GM18861 (cell line): ENCODE data around the gene CYP2D6.
"Not testable (repeated sequence)": the region's sequence is repeated elsewhere in the genome, so short reads cannot be mapped to it uniquely, and the experiment has no call there.

Experiments
- ATAC-seq: cut with Tn5 transposase; IDR thresholded peaks from one replicate; pipeline ENCODE4 v1.9.1; 2021; ENCODE audit not compliant: unreplicated experiment

CYP2D6 gene

GRCh38 chr22:42130639-42131431 is at the start of gene CYP2D6:
Gene CYP2D6 (minus strand): TSS chr22:42130810. CDS start chr22:42130791, 19 bp downstream.
- not testable (repeated sequence) for ATAC-seq

GRCh38 chr22:42179616-42180015 is 49.0 kb upstream of the CYP2D6 start:
- ATAC-seq: no peak

DNA sequence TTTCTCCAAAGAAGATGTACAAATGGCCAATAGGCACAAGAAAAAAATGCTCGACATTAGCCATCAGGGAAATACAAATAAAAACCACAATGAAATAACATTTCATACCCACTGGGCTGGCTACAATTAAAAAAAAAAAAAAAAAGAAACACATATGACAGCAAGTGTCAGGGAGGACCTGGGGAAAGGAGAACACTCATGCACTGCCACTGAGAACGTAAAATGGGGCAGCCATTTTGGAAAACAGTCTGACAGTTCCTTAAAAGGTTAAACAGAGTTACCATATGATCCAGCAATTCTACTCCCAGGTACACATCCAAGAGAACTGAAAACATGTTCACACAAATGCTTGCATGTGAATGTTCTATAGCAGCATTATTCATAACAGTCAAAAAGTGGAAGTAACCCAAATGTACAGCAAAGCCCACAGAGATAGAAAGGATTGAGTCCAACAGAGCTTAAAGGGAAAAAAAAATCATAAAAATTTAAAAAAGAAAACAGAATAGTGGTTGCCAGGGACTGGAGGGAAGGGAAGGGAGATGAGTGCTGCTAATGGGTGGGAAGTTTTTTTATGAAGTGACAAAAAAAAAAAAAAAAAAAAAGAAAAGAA is 48.4 kb upstream of the CYP2D6 start:
- no peak for ATAC-seq

GRCh38 chr22:42177891-42178336 is 47.3 kb upstream of the CYP2D6 start:
- ATAC-seq: no peak

GRCh38 chr22:42176255-42176915 is 45.8 kb upstream of the CYP2D6 start:
- ATAC-seq: no peak

DNA sequence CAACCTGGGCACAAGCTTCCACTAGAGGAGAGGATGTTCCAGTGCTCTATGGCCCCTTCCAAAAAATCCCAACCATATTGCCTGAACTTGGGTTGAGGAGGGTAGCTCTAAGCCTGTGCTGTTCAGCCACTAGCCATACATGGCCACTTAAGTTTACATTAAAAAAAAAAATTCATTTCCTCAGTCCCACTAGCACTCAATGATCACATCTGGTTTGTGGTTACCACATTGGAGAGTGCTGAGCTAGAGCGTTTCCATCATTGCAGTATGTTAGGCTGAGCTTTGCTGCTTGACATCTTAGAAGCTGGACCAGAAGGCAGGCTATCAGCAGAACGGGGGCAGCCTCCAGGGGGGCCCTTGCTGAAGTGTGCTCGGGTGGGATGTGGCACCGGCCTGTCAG is 43.5 kb upstream of the CYP2D6 start:
- no peak for ATAC-seq

GRCh38 chr22:42173183-42173926 is 42.7 kb upstream of the CYP2D6 start:
- ATAC-seq: no peak

GRCh38 chr22:42172773-42173172 is 42.2 kb upstream of the CYP2D6 start:
- ATAC-seq: no peak

DNA sequence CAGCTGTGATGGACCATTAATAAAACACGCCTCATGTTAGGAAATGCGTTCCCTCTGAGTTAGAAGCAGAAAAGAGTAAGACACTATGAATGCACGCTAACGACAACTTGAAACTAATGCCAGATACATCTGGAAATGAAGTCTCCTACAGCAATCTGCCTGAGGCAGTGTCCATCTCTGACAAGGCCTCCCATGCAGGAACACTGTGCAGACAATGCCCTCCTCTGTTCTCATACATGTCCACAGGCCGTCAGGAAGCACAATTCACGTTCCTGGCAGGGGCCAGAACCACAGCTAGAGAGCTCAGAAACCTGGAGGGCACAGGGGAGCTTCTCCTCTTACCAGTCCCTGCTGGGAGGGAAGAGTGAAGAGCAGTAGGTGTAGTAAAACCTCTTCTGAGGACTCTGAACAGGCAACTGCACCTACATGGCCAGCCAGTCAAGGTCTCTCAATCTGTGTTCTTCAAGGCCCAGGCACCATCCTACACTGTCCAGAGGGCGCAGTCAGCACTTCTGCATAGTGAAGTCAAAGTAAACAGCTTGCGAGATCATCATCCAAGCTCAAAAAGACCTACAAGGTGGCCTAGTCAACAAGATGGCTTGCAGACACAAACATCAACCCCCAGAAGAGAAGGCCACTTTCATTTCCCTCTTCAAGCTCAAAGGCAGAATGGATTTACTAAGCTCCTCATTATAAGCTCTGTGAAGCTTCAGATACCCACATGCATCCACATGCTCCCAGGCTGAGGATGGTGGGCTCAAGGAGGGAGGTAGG is 41.5 kb upstream of the CYP2D6 start:
- ATAC-seq: no peak

GRCh38 chr22:42171417-42171816 is 40.8 kb upstream of the CYP2D6 start:
- ATAC-seq: no peak

GRCh38 chr22:42170946-42171345 is 40.3 kb upstream of the CYP2D6 start:
- no peak for ATAC-seq

DNA sequence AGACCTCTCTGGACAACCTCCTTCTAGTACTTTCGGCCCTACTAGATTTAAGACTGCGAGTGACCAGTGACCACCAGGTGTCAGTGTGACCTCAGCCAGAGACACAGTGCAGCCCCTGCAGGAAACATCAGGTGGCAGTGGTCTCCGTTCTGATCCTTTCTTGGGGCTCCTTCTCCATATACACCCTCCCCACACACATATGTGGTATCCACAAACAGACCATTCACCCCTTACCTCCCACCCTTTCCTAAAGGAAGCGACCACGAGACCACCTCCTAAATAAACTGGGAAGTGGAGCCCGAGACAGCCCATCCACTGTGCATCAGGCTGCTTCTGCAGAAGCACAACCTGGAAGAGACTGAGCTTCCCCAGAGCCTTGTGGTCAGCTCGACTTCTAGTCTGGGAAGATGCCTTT is 38.5 kb upstream of the CYP2D6 start:
- ATAC-seq: no peak

DNA sequence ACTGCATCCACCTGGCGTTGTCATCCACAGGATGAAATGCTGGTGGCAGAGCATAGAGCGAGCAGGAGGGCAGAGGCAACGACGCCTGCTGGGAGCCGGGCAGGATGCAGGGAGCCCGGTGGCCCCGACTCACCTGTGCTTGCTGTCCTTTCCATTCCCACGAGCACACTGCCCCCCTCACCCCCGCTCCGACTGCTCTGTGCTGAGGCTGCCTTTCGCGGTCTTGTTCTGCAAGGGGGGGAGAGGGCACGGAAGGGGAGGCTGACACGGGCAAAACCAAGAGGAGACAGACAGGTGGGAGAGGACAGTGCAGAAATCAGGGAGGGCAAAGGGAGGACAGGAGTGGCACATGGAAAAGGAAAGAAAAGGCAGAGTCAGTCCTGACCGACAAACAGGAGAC is 37.9 kb upstream of the CYP2D6 start:
- no peak for ATAC-seq

GRCh38 chr22:42167066-42167465 is 36.5 kb upstream of the CYP2D6 start:
- ATAC-seq: no peak

- ATAC-seq: no peak
These were observed 34.3 kb upstream of the CYP2D6 start for GRCh38 chr22:42164901-42165300.

- no peak for ATAC-seq
These were observed 32.9 kb upstream of the CYP2D6 start for GRCh38 chr22:42163515-42163914.

DNA sequence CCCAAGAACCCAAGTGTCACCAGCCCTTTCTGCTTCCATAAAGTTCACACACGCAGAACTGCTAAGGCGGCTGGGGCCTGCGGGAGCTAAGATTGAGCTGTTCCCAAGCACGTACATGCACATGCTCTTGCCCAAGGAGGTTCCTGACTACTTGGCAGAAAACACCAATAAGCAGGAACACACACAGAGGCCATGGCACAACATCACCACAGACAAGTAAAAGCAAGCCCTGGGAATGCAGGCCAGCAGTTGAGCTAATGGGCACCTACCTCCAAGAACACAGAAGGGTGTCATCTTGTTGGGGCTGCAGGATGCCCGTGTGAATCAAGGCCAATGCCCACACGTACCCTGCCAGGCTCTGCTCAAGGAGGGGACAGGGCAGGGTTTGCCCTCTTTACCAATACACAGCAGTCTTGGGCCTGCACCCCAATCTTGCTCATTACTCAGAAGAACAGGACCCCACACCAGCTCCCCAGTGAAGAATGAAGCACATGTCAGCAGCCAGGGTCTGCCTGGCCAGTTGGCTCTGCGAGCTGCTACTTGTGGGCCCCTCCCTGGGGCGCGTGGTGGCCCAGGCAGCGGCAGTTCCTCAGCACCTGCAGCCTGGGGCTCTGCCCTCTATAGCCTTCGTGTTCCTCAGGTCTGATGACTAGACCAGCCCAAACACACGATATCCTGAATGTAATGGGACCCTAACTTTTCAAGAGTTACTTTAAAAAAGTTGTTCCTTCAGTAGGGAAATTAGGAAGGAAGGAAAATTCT is 32.3 kb upstream of the CYP2D6 start:
- no peak for ATAC-seq

DNA sequence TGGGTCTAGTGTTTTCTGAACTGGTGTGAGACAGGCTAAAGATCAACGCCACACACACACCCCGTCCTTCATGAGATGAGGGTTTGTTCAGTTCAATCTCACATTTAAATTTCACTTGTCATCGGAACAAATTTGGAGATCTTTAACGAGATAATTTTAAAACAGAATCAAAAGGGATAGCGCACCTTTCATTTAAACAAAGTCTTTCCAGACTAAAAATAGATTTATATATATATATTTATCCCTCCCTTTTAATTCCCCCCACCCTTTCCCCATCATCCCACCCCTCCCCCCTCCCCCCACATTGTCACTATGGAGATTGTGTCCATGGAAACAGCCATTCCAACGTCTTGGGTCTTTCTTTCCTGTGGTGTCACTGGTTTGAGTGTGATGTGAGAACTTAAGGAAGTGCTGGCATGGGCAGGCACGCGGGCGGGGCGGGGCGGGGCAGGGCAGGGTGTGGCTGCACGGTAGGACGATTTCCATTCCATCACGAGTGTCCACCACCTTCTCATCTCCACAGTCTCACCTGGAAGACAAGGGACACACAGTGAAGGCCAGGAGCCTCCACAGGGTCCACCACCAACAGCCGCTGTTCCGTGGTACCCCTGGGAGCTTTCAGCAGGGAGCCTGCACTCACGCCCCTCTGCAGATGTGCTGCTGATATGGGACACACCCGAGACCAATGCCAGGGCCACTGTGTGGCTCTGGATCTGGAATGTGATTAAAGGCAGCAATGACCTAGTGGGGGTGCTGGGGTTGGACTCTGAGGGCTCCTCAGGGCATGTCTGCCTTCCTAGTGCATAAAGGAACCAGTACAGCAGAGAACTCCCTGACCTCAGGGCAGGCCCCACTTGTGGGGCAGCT is 30.5 kb upstream of the CYP2D6 start:
- ATAC-seq: no peak

DNA sequence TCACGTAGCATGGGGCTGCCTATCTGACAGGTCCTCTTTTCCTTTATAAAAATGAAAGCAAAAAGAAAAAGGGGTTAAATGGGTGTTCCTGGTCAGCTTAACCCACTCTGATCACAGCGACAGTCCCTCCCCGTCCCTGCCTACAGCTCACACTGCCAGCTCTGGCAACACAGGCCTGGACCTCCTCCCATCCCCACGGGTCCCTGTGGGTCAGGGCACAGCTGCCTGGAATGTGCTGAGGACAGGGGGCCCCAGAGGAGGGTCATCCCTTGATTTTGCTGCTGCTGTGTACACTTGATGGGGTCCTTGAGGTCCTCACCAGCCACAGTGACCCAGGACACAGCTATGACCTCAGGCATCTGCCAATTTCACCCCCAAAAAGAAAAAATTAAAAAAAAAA is 29.6 kb upstream of the CYP2D6 start:
- no peak for ATAC-seq
